Stimulated activated CD4-positive, alpha-beta T cell treated with anti-CD3 and anti-CD28 coated beads, Interleukin-1b, Interleukin-23, amount 100 ng/mL, for 1 hour (primary cell): ENCODE results near the gene OR8D2.

ENCODE experiments used
- DNase-seq, 2 donors: peaks; one replicate each; pipeline ENCODE4 v3.0.0-alpha.2; 2020; ENCODE audit warnings: low read depth in 2 of 2

OR8D2 gene

GRCh38 chr11:124320097-124320496 is at the start of gene OR8D2:
Gene OR8D2 (minus strand): TSS chr11:124320197. CDS start chr11:124320197, 0 bp downstream.
- DNase-seq = no peak

GRCh38 chr11:124359566-124359965 is 39.6 kb upstream of the OR8D2 start:
- DNase-seq = no peak

GRCh38 chr11:124346311-124346955 is 26.4 kb upstream of the OR8D2 start:
- no peak for DNase-seq

- DNase-seq = no peak
These were observed 24.3 kb upstream of the OR8D2 start for GRCh38 chr11:124344346-124344745.

- no peak for DNase-seq
These were observed 20.1 kb upstream of the OR8D2 start for GRCh38 chr11:124340142-124340447.

GRCh38 chr11:124339396-124340141 is 19.6 kb upstream of the OR8D2 start:
- DNase-seq = no peak

GRCh38 chr11:124331873-124332272 is 11.9 kb upstream of the OR8D2 start:
- no peak for DNase-seq

- DNase-seq = no peak
These were observed 9.9 kb upstream of the OR8D2 start for GRCh38 chr11:124329787-124330478.

- no peak for DNase-seq
These were observed 7.8 kb upstream of the OR8D2 start for GRCh38 chr11:124327775-124328174.

GRCh38 chr11:124322356-124322755 is 2.4 kb upstream of the OR8D2 start:
- no peak for DNase-seq

- DNase-seq = no peak
These were observed 4.9 kb downstream of the OR8D2 start for GRCh38 chr11:124315052-124315451.

GRCh38 chr11:124313849-124314248 is 6.1 kb downstream of the OR8D2 start, which contains the start of gene OR8D1:
Gene OR8D1 (minus strand): TSS chr11:124313949. CDS start chr11:124310766, 3,183 bp downstream.
- DNase-seq = no peak

- DNase-seq = no peak
These were observed 6.9 kb downstream of the OR8D2 start for GRCh38 chr11:124313131-124313530.

- DNase-seq = no peak
These were observed 8.3 kb downstream of the OR8D2 start for GRCh38 chr11:124311670-124312069.

- no peak for DNase-seq
These were observed 8.7 kb downstream of the OR8D2 start for GRCh38 chr11:124311269-124311668.

GRCh38 chr11:124310721-124311120 is 9.3 kb downstream of the OR8D2 start:
- DNase-seq = no peak

GRCh38 chr11:124307093-124307492 is 12.9 kb downstream of the OR8D2 start:
- DNase-seq = no peak

- no peak for DNase-seq
These were observed 17.5 kb downstream of the OR8D2 start for GRCh38 chr11:124302347-124303125.

GRCh38 chr11:124301548-124301947 is 18.4 kb downstream of the OR8D2 start:
- DNase-seq = no peak

GRCh38 chr11:124297921-124298320 is 22.1 kb downstream of the OR8D2 start:
- no peak for DNase-seq

GRCh38 chr11:124296016-124296415 is 24.0 kb downstream of the OR8D2 start:
- no peak for DNase-seq

- no peak for DNase-seq
These were observed 25.3 kb downstream of the OR8D2 start for GRCh38 chr11:124294687-124295086.
